K562 (cell line): ENCODE measurements around the gene GTPBP2. TPM values are rescaled to one million over a fixed set of nuclear protein-coding genes. Genes with fewer than 3 reads are reported as not detected.
A peak's percentile ranks its signal among the peaks of the same experiment; 100 is the strongest.

Source experiments
- CREB1 ChIP-seq, 2 experiments: sonication (generic) in 1 of 2; formaldehyde crosslinking in 1 of 2; IDR thresholded peaks; 2 replicates each; pipeline versions ENCODE4 v1.6.1 to v1.8.0; 2012 to 2022; ENCODE audit warnings: inconsistent platforms in 1 of 2, mild to moderate bottlenecking in 1 of 2, missing genetic modification reagents in 1 of 2, moderate library complexity in 1 of 2
- DNMT1 ChIP-seq: fragments of 450-650 bp; IDR thresholded peaks from 2 replicates; pipeline ENCODE4 v1.6.1; 2016; ENCODE audit warnings: antibody characterized with exemption, mild to moderate bottlenecking
- FOXA3 ChIP-seq, 2 experiments: fragments of 450-650 bp in 1 of 2; sonication (generic) in 1 of 2; formaldehyde crosslinking; IDR thresholded peaks in 1 of 2; conservative IDR thresholded peaks in 1 of 2; 2 replicates each; pipeline versions ENCODE4 v1.4.0 to v1.8.0; 2020 to 2022; ENCODE audit warnings: mild to moderate bottlenecking in 2 of 2, missing genetic modification reagents in 1 of 2
- FOXK1 ChIP-seq: sonication (generic); formaldehyde crosslinking; IDR thresholded peaks from 2 replicates; pipeline ENCODE4 v1.8.0; 2022; ENCODE audit warnings: missing genetic modification reagents, mild to moderate bottlenecking, borderline replicate concordance
- PHF21A ChIP-seq: fragments of 450-650 bp; IDR thresholded peaks from 2 replicates; pipeline ENCODE4 v1.6.1; 2017; ENCODE audit warnings: low read depth, borderline replicate concordance
- RBM25 ChIP-seq: fragments of 200-400 bp; formaldehyde crosslinking; IDR thresholded peaks from 2 replicates; pipeline ENCODE4 v1.6.1; 2018; ENCODE audit warnings: low read length, low read depth, moderate library complexity; ENCODE audit not compliant: severe bottlenecking
- SREBF1 ChIP-seq: fragments of 150-350 bp; IDR thresholded peaks from 2 replicates; pipeline ENCODE4 v1.6.1; 2014; ENCODE audit warnings: antibody characterized with exemption, low read depth, low read length, borderline replicate concordance
- SRSF3 ChIP-seq: fragments of 200-400 bp; formaldehyde crosslinking; IDR thresholded peaks from 2 replicates; pipeline ENCODE4 v1.6.1; 2016; ENCODE audit warnings: mild to moderate bottlenecking, low read length, moderate library complexity; ENCODE audit not compliant: insufficient read depth
- ZBTB40 ChIP-seq, 2 experiments: fragments of 450-650 bp in 1 of 2; sonication (generic) in 1 of 2; formaldehyde crosslinking in 1 of 2; IDR thresholded peaks; 2 replicates each; pipeline versions ENCODE4 v1.7.1 to v1.9.0; 2016 to 2022; ENCODE audit warnings: inconsistent platforms in 1 of 2, mild to moderate bottlenecking in 1 of 2, missing genetic modification reagents in 1 of 2
- ZBTB49 ChIP-seq: sonication (generic); formaldehyde crosslinking; IDR thresholded peaks from 2 replicates; pipeline ENCODE4 v1.8.0; 2022; ENCODE audit warnings: missing genetic modification reagents, mild to moderate bottlenecking, borderline replicate concordance
- ZFP91 ChIP-seq: sonication (generic); formaldehyde crosslinking; IDR thresholded peaks from 2 replicates; pipeline ENCODE4 v1.8.0; 2022; ENCODE audit warnings: mild to moderate bottlenecking, missing genetic modification reagents
- ZNF644 ChIP-seq: fragments of 200-800 bp; sonication (Bioruptor generic); IDR thresholded peaks from 2 replicates; pipeline ENCODE4 v1.6.1; 2016; ENCODE audit warnings: low read depth, missing genetic modification characterization, missing compliant biosample characterization
- polyA plus RNA-seq, 8 experiments: library from polyadenylated mRNA; depleted of rRNA in 4 of 8; stranded (reverse) in 5 of 8; unstranded in 3 of 8; fragments of >200 nt; fragmentation: Nextera tagmentation in 2 of 8; fragmentation: Illumina TruSeq in 1 of 8; extraction: Ambion mirVana in 2 of 8; extraction: Trizol in 1 of 8; gene quantifications; 2 replicates each; pipeline versions ENCODE4 v1.2.1 to v1.2.3, GENCODE V29; 2011 to 2014; ENCODE audit warnings: inconsistent platforms in 1 of 8, missing spikeins in 1 of 8
- total RNA-seq, 7 experiments: library from RNA; depleted of rRNA in 6 of 7; stranded (reverse); fragments of >200 nt in 6 of 7; fragmentation: Illumina TruSeq in 2 of 7; extraction: Trizol in 2 of 7; gene quantifications; 2 replicates each; pipeline versions ENCODE4 v1.2.1 to v1.2.3, GENCODE V29; 2011 to 2021; ENCODE audit warnings: low replicate concordance in 1 of 7

The GTPBP2 gene
- total and polyA plus RNA-seq, 9 of the 15 experiments (the other 6 are each of a cell fraction or from before 2014, with no cell fraction given), result 48.4 to 196 (median 111) TPM

GRCh38 chr6:43628393-43629103, 516 bp downstream of the GTPBP2 start (continued):
- peak; percentile 65 for TF ChIP-seq ZBTB40 (IDR thresholded peaks at IDR 0.05)
- peak; percentile 45; the same call in 1 of the 2 replicates for TF ChIP-seq ZBTB40 (CRISPR knock-in tag; IDR thresholded peaks at IDR 0.05)
- peak; percentile 86; the same call in 1 of the 2 replicates for TF ChIP-seq FOXK1
- TF ChIP-seq ZFP91 (CRISPR knock-in tag), result peak; percentile 13; the same call in 1 of the 2 replicates
- no peak; the same call in 1 of the 2 replicates for TF ChIP-seq PHF21A
- no peak for TF ChIP-seq FOXA3 (CRISPR knock-in tag; conservative IDR thresholded peaks at IDR 0.05 in 1 of 2, IDR thresholded peaks at IDR 0.05 in 1 of 2)
- TF ChIP-seq CREB1 (IDR thresholded peaks at IDR 0.05), result 0 out of 2 replicates have a peak, but pooled peaks have one; percentile 27
- TF ChIP-seq CREB1 (CRISPR knock-in tag; IDR thresholded peaks at IDR 0.05), result no peak
- no peak for TF ChIP-seq SREBF1
- no peak for TF ChIP-seq DNMT1
- TF ChIP-seq RBM25, result no peak
- no peak for TF ChIP-seq SRSF3
- TF ChIP-seq ZBTB49 (CRISPR knock-in tag), result no peak
- TF ChIP-seq ZNF644 (tag), result no peak
